Duodenal mucosa (tissue), 2 donors: ENCODE data around the gene CDC14A.

ENCODE experiments used
- H3K27ac ChIP-seq: one replicate; pipeline ENCODE4 v1.7.0; 2013; ENCODE audit warnings: low read depth, low read length
- H3K27me3 ChIP-seq, 2 donors: one replicate each; pipeline ENCODE4 v1.7.0; 2013; ENCODE audit warnings: low read length in 2 of 2, control low read depth in 1 of 2; ENCODE audit not compliant: insufficient read depth in 2 of 2, control insufficient read depth in 1 of 2
- H3K36me3 ChIP-seq, 2 donors: one replicate each; pipeline ENCODE4 v1.7.0; 2013; ENCODE audit warnings: low read length in 2 of 2, control low read depth in 1 of 2; ENCODE audit not compliant: insufficient read depth in 2 of 2, control insufficient read depth in 1 of 2
- H3K4me1 ChIP-seq, 2 donors: one replicate each; pipeline ENCODE4 v1.7.0; 2013; ENCODE audit warnings: low read length in 2 of 2, control low read depth in 1 of 2; ENCODE audit not compliant: insufficient read depth in 2 of 2, control insufficient read depth in 1 of 2
- H3K4me3 ChIP-seq, 2 donors: one replicate each; pipeline ENCODE4 v1.7.0; 2013; ENCODE audit warnings: low read length in 2 of 2, low read depth in 1 of 2
- H3K9ac ChIP-seq, 2 donors: one replicate each; pipeline ENCODE4 v1.7.0; 2013; ENCODE audit warnings: low read length in 2 of 2, low read depth in 1 of 2
- H3K9me3 ChIP-seq, 2 donors: one replicate each; pipeline ENCODE4 v1.7.0; 2013; ENCODE audit warnings: low read length in 2 of 2, control low read depth in 1 of 2; ENCODE audit not compliant: control insufficient read depth in 1 of 2

Gene CDC14A

DNA sequence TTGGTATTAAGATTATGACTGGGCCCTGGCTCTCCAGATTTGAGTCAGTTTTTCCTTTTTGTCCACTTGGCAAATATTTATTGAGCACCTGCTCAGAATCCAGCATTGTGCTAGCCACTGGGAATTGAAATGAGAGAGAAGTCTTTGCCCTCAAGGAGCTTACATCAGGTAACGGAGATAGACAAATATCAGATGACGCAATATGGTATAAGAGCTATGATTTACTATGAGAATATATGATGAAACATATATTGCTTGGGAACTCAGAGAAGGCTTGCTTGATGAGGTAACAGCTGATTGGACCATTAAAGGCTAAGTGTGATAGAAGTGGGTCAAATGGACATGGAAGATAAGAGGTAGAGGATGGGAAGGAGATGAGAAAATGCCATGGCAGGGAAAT, 144.6 kb downstream of the CDC14A start:
- Histone ChIP-seq H3K4me1 (no peaks in the 10 kb centered on the region), H3K27ac (no peak overlapping the region), H3K9ac (no peak overlapping the region), H3K9me3 (no peaks in the 10 kb centered on the region), H3K4me3 (no peak overlapping the region), H3K36me3 (peaks cover 31 to 37% of the 10 kb centered on the region in 2 donors), H3K27me3 (no peaks in the 10 kb centered on the region)

DNA sequence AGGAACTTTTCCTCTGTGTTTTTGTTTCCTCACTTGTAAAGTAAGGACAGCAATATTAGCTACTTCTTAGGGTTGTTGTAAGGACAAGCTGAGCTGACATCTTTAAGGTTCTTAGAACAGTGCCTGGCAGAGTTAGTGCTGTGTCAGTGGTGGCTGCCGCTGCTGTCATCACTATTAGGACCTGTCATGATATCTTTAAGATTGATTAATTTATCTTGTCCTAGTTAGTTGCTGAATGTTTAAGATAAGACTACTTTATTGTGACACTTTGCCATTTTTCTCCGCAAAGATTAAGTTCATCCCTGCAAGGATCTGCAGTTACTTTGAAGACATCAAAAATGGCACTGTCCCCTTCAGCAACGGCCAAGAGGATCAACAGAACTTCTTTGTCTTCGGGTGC, 145.5 kb downstream of the CDC14A start:
- Histone ChIP-seq H3K9ac (no peak overlapping the region), H3K27ac (no peak overlapping the region), H3K36me3 (peaks cover 31 to 43% of the 10 kb centered on the region in 2 donors), H3K9me3 (no peaks in the 10 kb centered on the region), H3K27me3 (no peaks in the 10 kb centered on the region), H3K4me3 (no peak overlapping the region), H3K4me1 (no peaks in the 10 kb centered on the region)

DNA sequence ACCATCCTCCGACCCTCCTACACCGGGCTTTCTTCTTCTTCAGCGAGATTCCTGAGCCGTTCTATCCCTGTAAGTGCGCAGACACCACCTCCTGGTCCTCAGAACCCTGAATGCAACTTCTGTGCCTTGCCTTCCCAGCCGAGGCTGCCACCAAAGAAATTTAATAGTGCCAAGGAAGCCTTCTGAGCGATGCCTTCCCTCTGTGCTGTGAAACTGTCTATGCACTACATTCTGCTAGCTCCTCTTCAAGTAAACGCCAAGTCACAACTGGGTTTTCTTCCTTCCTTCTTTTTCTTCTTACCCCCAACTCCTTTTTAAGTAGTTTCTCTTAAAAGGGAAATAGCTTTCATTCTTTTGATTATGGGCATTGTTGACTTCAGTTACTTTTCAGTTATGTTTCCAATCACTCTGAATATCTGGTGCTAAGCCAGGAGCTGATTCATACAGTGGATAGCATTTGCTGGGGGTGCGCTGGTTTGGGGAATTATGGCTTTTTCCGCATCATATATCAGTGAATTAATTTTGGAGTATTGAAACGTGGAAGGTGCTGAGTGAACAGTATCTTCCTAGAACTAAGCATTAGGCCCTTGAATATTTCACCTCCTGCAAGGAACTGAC, 147.0 kb downstream of the CDC14A start:
- Histone ChIP-seq H3K9ac (no peak overlapping the region), H3K27me3 (no peaks in the 10 kb centered on the region), H3K4me1 (no peaks in the 10 kb centered on the region), H3K36me3 (peaks cover 27 to 48% of the 10 kb centered on the region in 2 donors), H3K9me3 (no peaks in the 10 kb centered on the region), H3K27ac (no peak overlapping the region), H3K4me3 (no peak overlapping the region)

DNA sequence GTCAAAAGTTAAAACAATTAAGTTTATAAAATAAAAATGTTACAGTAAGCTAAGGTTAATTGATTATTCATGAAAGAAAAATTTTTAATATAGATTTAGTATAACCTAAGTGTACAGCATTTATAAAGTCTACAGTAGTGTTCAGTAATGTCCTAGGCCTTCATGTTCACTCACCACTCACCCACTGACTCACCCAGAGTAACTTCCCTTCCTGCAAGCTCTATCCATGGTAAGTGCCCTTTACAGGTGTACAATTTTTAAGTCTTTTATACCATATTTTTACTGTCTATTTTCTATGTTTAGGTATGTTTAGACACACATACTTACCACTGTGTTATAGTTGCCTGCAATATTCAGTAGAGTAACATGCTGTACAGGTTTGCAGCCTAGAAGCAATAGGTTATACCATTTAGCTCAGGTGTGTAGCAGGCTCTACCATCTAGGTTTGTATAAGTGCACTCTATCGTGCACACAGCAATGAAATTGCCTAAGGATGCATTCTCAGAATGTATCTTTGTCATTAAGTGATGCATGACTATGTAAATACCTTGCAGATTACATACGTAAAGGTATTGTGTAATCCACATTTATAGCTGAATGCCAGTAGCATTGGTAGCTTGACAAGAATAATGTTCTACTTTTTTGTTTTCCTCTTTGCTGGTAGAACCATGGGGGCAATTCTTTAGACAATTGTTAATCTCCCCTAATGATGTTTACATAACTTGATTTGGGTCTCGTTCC, 149.9 kb downstream of the CDC14A start:
- H3K4me1 ChIP-seq: no peaks in the 10 kb centered on the region
- H3K36me3 ChIP-seq: peaks cover 22 to 43% of the 10 kb centered on the region in 2 donors
- H3K27me3 ChIP-seq: no peaks in the 10 kb centered on the region
- no peaks in the 10 kb centered on the region for H3K9me3 ChIP-seq
- no peak overlapping the region for H3K4me3 ChIP-seq
- no peak overlapping the region for H3K9ac ChIP-seq
- H3K27ac ChIP-seq: no peak overlapping the region

DNA sequence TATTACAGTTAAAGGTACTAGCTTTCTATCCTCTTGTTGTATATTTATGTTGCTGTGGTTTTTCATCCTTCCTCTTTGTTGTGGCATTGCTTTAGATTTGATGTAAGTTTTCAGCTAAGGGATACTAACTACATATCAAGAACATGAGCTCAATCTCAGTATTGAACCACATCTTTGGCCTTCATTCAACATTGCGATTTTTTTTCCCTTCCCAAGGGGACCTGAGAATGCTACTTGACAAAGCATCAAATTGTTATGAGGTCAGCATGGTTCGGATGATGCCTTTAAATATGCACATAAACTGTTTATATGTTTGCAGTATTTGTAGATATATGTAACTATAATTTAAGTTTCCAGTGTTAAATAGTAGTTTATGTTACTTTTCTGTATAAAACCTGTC, 153.9 kb downstream of the CDC14A start:
- Histone ChIP-seq H3K27me3 (no peaks in the 10 kb centered on the region), H3K9me3 (no peaks in the 10 kb centered on the region), H3K36me3 (peaks cover under 1 to 28% of the 10 kb centered on the region in 2 donors), H3K9ac (no peak overlapping the region), H3K27ac (no peak overlapping the region), H3K4me1 (peaks cover 0 to 6% of the 10 kb centered on the region in 2 donors), H3K4me3 (no peak overlapping the region)

DNA sequence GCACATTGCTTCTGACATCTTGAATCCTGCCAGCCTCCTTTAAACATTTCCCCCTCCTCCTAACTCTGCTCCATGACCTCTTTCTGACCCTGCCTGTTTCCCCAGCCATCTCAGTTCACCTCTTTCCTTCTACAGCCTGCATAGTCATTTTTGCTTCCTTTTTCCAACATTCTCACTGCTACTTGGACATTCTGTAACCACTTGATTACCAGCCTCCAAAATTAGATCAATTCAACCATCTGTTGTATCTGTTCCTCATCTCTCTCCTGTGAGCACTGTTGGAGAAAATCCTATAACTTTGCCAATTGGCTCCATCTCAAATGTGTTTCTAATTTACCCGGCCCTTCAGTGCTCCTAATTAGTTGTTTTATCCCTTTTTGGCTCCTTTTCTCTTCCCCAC, 158.1 kb downstream of the CDC14A start:
- no peak overlapping the region for H3K27ac ChIP-seq
- peaks cover 0 to 6% of the 10 kb centered on the region in 2 donors for H3K4me1 ChIP-seq
- no peak overlapping the region for H3K9ac ChIP-seq

DNA sequence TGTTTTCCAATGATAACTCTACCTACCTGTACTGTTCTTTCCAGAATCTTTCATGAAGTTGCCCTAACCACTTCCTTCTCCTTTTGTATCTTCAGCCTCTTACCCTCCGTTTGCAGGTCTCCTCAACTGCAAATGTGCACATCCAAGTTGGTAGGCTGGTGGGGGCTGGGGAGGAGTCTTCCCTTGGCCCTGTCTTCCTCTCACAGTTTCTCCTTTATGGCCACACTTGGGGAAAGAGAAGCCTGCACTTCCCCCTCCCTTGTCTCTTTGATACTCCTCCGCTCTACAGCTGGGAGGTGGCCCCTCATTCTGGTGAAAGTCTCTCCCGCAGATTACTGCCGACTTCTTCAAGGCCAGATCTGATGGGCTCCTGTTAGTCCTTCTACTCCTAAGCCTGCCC, 158.8 kb downstream of the CDC14A start:
- Histone ChIP-seq H3K27me3 (no peaks in the 10 kb centered on the region), H3K36me3 (peaks cover 7 to 21% of the 10 kb centered on the region in 2 donors), H3K4me3 (no peak overlapping the region), H3K4me1 (peaks cover 0 to 6% of the 10 kb centered on the region in 2 donors), H3K27ac (no peak overlapping the region), H3K9ac (no peak overlapping the region), H3K9me3 (no peaks in the 10 kb centered on the region)

More for the DNA sequence above, 158.1 kb downstream of the CDC14A start:
- peaks cover 7 to 21% of the 10 kb centered on the region in 2 donors for H3K36me3 ChIP-seq
- no peaks in the 10 kb centered on the region for H3K9me3 ChIP-seq
- no peaks in the 10 kb centered on the region for H3K27me3 ChIP-seq
- no peak overlapping the region for H3K4me3 ChIP-seq

DNA sequence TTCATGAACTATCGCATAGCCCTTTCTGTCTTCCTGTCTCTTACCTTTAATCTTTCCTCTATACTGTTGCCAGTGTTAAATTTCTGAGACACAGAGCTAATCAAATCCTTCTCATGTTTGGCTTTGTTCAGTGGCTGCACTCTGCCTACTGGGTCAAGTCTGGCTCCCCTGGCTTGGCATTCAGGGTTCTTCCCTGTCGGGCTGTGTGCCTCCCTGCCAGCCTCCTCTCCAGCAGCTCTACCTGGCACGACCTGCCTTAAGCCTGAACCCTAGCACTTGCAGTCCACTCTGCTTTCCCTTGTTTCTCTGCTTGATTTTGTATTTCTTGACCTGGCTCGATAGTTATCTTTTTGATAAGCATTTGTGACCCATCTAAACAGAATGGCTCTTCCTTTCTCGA, 159.5 kb downstream of the CDC14A start:
- H3K9ac ChIP-seq: no peak overlapping the region

DNA sequence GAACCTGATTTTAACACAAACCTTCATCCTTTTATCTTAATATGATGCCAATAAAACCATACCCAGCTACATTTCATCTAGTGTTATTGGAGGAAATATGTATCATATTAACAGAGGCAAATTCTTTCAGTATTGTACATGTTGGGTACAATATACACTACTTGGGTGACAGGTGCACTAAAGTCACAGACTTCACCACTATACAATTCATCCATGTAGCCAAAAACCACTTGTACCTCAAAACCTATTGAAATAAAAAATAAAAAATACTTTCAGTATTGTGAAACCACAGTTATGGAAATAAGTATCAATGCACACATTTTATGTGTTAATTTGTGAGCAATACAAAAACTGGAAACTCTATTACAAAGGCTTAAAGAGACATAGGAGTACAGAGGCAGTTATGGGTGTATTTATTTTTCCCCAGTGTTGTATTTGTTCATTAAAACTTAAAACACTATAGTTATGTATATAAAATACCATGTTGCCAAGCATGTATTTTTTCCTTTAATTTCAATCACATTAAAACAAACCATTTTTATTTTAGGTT, 160.6 kb downstream of the CDC14A start:
- Histone ChIP-seq H3K4me3 (no peak overlapping the region), H3K9me3 (no peaks in the 10 kb centered on the region), H3K36me3 (peaks cover 7 to 21% of the 10 kb centered on the region in 2 donors), H3K9ac (no peak overlapping the region), H3K27me3 (no peaks in the 10 kb centered on the region), H3K4me1 (peaks cover 0 to 6% of the 10 kb centered on the region in 2 donors), H3K27ac (no peak overlapping the region)

More for the DNA sequence above, 159.5 kb downstream of the CDC14A start:
- peaks cover 7 to 21% of the 10 kb centered on the region in 2 donors for H3K36me3 ChIP-seq
- no peaks in the 10 kb centered on the region for H3K9me3 ChIP-seq
- no peak overlapping the region for H3K4me3 ChIP-seq
- H3K4me1 ChIP-seq: peaks cover 0 to 6% of the 10 kb centered on the region in 2 donors
- no peaks in the 10 kb centered on the region for H3K27me3 ChIP-seq
- H3K27ac ChIP-seq: no peak overlapping the region

DNA sequence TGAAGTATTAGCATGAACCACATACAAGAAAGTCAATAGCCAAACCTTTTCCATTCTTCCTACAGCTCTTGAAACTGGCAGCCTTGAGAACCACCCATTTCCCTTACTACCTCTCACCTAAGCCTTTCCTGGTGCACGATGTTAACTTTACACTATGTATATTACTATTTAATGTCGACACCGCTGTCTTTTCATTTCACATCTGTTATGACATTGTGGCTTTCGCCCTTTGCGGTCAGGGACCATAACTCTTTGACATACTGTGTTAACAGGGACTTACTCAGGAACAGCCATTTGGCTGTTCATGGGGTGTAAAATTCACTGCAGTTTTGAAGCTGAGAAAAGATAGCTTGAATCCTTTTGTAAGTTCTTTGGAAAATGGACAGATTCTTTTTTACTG, 164.6 kb downstream of the CDC14A start:
- no peaks in the 10 kb centered on the region for H3K9me3 ChIP-seq
- H3K27ac ChIP-seq: no peak overlapping the region
- H3K4me3 ChIP-seq: no peak overlapping the region
- no peak overlapping the region for H3K9ac ChIP-seq
- no peaks in the 10 kb centered on the region for H3K4me1 ChIP-seq
- H3K27me3 ChIP-seq: no peaks in the 10 kb centered on the region
- peaks cover under 1 to 3% of the 10 kb centered on the region in 2 donors for H3K36me3 ChIP-seq
